ENCODE data around the gene SLC50A1. TPM values are rescaled to one million over a fixed set of nuclear protein-coding genes. Genes with fewer than 3 reads are reported as not detected.

Gene SLC50A1
- total RNA-seq, 1 experiment from 2014 or later, result 24.9 TPM

DNA sequence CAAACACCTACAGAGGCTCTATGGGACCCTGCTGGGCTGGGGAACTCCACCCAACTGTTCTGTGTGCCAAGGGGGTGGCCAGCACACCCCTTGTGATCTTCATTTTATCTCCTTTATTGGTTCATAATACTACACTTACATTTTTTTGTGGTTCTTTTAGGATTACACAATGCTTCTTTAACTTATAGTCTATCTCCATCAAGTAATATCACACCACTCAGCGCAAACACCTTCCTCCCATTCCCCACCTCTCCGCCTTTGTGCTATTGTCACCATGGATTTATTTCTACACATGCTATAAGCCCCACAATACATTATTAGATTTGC is 41.1 kb upstream of the SLC50A1 start:
- H2BK15ac ChIP-seq (ENCODE audit: low read depth, low read length), result no peak overlapping the region
- no peak overlapping the region for H2BK5ac ChIP-seq (ENCODE audit: insufficient read length, low read length)
- H3K27me3 Mint-ChIP-seq (ENCODE audit: low read depth), result peaks cover 52% of the 10 kb centered on the region
- H4K20me1 ChIP-seq (ENCODE audit: control insufficient read depth, insufficient read depth, insufficient read length), result no peaks in the 10 kb centered on the region
- H3K56ac ChIP-seq (ENCODE audit: insufficient read length, low read depth, low read length), result no peak overlapping the region
- no peak overlapping the region for H3K18ac ChIP-seq (ENCODE audit: insufficient read length, low read depth, low read length)
- H3T11ph ChIP-seq (ENCODE audit: low read length), result no peak overlapping the region
- TF ChIP-seq, protein P1, sequence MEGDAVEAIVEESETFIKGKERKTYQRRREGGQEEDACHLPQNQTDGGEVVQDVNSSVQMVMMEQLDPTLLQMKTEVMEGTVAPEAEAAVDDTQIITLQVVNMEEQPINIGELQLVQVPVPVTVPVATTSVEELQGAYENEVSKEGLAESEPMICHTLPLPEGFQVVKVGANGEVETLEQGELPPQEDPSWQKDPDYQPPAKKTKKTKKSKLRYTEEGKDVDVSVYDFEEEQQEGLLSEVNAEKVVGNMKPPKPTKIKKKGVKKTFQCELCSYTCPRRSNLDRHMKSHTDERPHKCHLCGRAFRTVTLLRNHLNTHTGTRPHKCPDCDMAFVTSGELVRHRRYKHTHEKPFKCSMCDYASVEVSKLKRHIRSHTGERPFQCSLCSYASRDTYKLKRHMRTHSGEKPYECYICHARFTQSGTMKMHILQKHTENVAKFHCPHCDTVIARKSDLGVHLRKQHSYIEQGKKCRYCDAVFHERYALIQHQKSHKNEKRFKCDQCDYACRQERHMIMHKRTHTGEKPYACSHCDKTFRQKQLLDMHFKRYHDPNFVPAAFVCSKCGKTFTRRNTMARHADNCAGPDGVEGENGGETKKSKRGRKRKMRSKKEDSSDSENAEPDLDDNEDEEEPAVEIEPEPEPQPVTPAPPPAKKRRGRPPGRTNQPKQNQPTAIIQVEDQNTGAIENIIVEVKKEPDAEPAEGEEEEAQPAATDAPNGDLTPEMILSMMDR (conservative IDR thresholded peaks at IDR 0.05), result no peak; the same call in 2 of the 3 replicates
- H3K27ac Mint-ChIP-seq, result no peak overlapping the region
- H3K27ac ChIP-seq (ENCODE audit: insufficient read length, low read depth, low read length), result no peak overlapping the region
- no peak overlapping the region for H2BK12ac ChIP-seq (ENCODE audit: insufficient read length, low read depth, low read length)
- H3K4me1 Mint-ChIP-seq, result peaks cover 17 to 23% of the 10 kb centered on the region in 2 experiments
- H3K79me2 ChIP-seq (ENCODE audit: insufficient read depth, low read length), result no peaks in the 10 kb centered on the region
- no peaks in the 10 kb centered on the region for H3K4me1 ChIP-seq (ENCODE audit: insufficient read depth, low read length)
- H4K8ac ChIP-seq (replicated peaks; ENCODE audit: insufficient read length, low read depth, low read length), result no peak overlapping the region
- no peak overlapping the region for H2AK5ac ChIP-seq (ENCODE audit: insufficient read length, low read length)
- H3K23me2 ChIP-seq (ENCODE audit: insufficient read length, low read depth, low read length, poor library complexity, severe bottlenecking), result peaks cover 6% of the 10 kb centered on the region
- H3K9me3 ChIP-seq (ENCODE audit: control insufficient read depth, low read depth, low read length), result no peaks in the 10 kb centered on the region
- no peak overlapping the region for H3K23ac ChIP-seq (ENCODE audit: insufficient read length, low read depth, low read length)
- peak overlapping the region in 1 of 2 experiments; percentile 6; a peak in 1 of 5 replicates for H3K4me3 Mint-ChIP-seq
- no peak overlapping the region for H2BK20ac ChIP-seq (ENCODE audit: low read depth, low read length, poor library complexity, severe bottlenecking)
- H4K5ac ChIP-seq (ENCODE audit: insufficient read length, low read depth, low read length), result no peak overlapping the region
- H4K91ac ChIP-seq (ENCODE audit: insufficient read length, low read depth, low read length), result no peak overlapping the region
- no peak overlapping the region for H3K4me2 ChIP-seq (ENCODE audit: insufficient read depth, insufficient read length, low read length)
- H3K9me3 Mint-ChIP-seq, result peaks cover 0 to 2% of the 10 kb centered on the region in 2 experiments; a peak in 1 of 5 replicates
- no peaks in the 10 kb centered on the region for H3K36me3 Mint-ChIP-seq (ENCODE audit: insufficient read depth in 1 of 3, low read depth in 3 of 3)
- H2AFZ ChIP-seq (ENCODE audit: low read length), result no peak overlapping the region
- H3K27me3 ChIP-seq (ENCODE audit: insufficient read depth, low read length), result peaks cover 2% of the 10 kb centered on the region; the same call in 1 of the 2 replicates
- no peak overlapping the region for H2BK120ac ChIP-seq (ENCODE audit: low read depth, low read length, poor library complexity, severe bottlenecking)
- no peak for DNase-seq
- no peaks in the 10 kb centered on the region for H3K79me1 ChIP-seq (ENCODE audit: insufficient read depth, low read depth, low read length, poor library complexity, severe bottlenecking)
- no peak overlapping the region for H3K14ac ChIP-seq (ENCODE audit: insufficient read depth, low read length)
- no peak overlapping the region for H3K4ac ChIP-seq (ENCODE audit: low read depth, low read length)
- no peak overlapping the region for H3K9ac ChIP-seq (ENCODE audit: extremely low read depth, insufficient read length, low read length)
- WGBS (ENCODE audit: extremely low coverage, insufficient read length, low lambda C conversion rate), result no CpG with 5 or more reads among the region's 2 CpGs
